Caco-2 (cell line): ENCODE data around the gene SOS1. TPM values are rescaled to one million over a fixed set of nuclear protein-coding genes. Genes with fewer than 3 reads are reported as not detected.

Source experiments
- BruUV-seq: library from RNA; stranded (reverse); fragments of 400-500 nt; replicated peaks from 2 replicates; lab custom pipeline; 2021; lab: Mats Ljungman, UMichigan
- CTCF ChIA-PET: fragments of 300-600 bp; sonication (Branson Sonifier 250); formaldehyde crosslinking; loops from one replicate; lab custom pipeline; 2022; ENCODE audit warnings: antibody characterized with exemption; lab: Charles Lee
- POLR2A ChIA-PET: fragments of 300-600 bp; sonication (Branson Sonifier 250); formaldehyde crosslinking; loops from one replicate; lab custom pipeline; 2022; ENCODE audit warnings: antibody characterized with exemption; lab: Charles Lee
- DNase-seq, 2 experiments: peaks; one replicate each; pipeline versions ENCODE4 v3.0.0 to v3.0.0-alpha.2; 2020 to 2022
- H3K27me3 ChIP-seq: replicated peaks from 2 replicates; pipeline ENCODE4 v1.6.0; 2011; ENCODE audit warnings: low read length; ENCODE audit not compliant: control insufficient read depth, insufficient read depth
- H3K36me3 ChIP-seq: 2 replicates; pipeline ENCODE4 v1.5.1; 2011; ENCODE audit warnings: low read length; ENCODE audit not compliant: control insufficient read depth, insufficient read depth
- H3K4me1 ChIP-seq: fragments of 250-450 bp; sonication (Bioruptor Pico); 2 replicates; pipeline ENCODE4 v1.5.1; 2020; ENCODE audit warnings: mild to moderate bottlenecking
- H3K4me3 ChIP-seq: 2 replicates; pipeline ENCODE4 v1.5.1; 2011; ENCODE audit warnings: low read depth, mild to moderate bottlenecking, control low read depth, low read length
- H3K9me3 ChIP-seq: fragments of 250-450 bp; sonication (Bioruptor Pico); 2 replicates; pipeline ENCODE4 v1.5.1; 2020; ENCODE audit warnings: mild to moderate bottlenecking, moderate library complexity
- H3K27ac Mint-ChIP-seq: one replicate; pipeline ENCODE4 v1.8.0; 2022; ENCODE audit warnings: mixed read lengths; ENCODE audit not compliant: unreplicated experiment
- H3K27me3 Mint-ChIP-seq: one replicate; pipeline ENCODE4 v1.8.0; 2022; ENCODE audit warnings: mixed read lengths; ENCODE audit not compliant: insufficient read depth, unreplicated experiment
- H3K36me3 Mint-ChIP-seq: one replicate; pipeline ENCODE4 v1.8.0; 2022; ENCODE audit warnings: mild to moderate bottlenecking, mixed read lengths; ENCODE audit not compliant: insufficient read depth, unreplicated experiment
- H3K4me1 Mint-ChIP-seq: one replicate; pipeline ENCODE4 v1.8.0; 2022; ENCODE audit warnings: low read depth, mixed read lengths; ENCODE audit not compliant: unreplicated experiment
- H3K4me3 Mint-ChIP-seq: one replicate; pipeline ENCODE4 v1.8.0; 2022; ENCODE audit warnings: mild to moderate bottlenecking, moderate library complexity, mixed read lengths; ENCODE audit not compliant: unreplicated experiment
- H3K9me3 Mint-ChIP-seq: one replicate; pipeline ENCODE4 v1.8.0; 2022; ENCODE audit warnings: mixed read lengths; ENCODE audit not compliant: unreplicated experiment
- CTCF ChIP-seq, 2 experiments: fragments of 200-600 bp in 1 of 2; IDR thresholded peaks; 1 replicate in 1 of 2; 2 replicates in 1 of 2; pipeline versions ENCODE4 v1.5.1 to v1.8.0; 2011 to 2022; ENCODE audit warnings: antibody characterized with exemption in 1 of 2, control low read depth in 1 of 2, inconsistent platforms in 1 of 2, low read depth in 1 of 2, low read length in 1 of 2, mild to moderate bottlenecking in 1 of 2, moderate library complexity in 1 of 2; ENCODE audit not compliant: insufficient read depth in 1 of 2, severe bottlenecking in 1 of 2, unreplicated experiment in 1 of 2
- intact Hi-C: fragments of 100-400 bp; cut with micrococcal nuclease; formaldehyde crosslinking; loops from one replicate; pipeline ENCODE4 v1.10.0; 2022; ENCODE audit not compliant: unreplicated experiment
- total RNA-seq: library from RNA; stranded (reverse); gene quantifications from 2 replicates; pipeline ENCODE4 v1.2.3, GENCODE V29; 2022

SOS1 gene
- total RNA-seq, 1 experiment from 2014 or later = 49.7 TPM

DNA sequence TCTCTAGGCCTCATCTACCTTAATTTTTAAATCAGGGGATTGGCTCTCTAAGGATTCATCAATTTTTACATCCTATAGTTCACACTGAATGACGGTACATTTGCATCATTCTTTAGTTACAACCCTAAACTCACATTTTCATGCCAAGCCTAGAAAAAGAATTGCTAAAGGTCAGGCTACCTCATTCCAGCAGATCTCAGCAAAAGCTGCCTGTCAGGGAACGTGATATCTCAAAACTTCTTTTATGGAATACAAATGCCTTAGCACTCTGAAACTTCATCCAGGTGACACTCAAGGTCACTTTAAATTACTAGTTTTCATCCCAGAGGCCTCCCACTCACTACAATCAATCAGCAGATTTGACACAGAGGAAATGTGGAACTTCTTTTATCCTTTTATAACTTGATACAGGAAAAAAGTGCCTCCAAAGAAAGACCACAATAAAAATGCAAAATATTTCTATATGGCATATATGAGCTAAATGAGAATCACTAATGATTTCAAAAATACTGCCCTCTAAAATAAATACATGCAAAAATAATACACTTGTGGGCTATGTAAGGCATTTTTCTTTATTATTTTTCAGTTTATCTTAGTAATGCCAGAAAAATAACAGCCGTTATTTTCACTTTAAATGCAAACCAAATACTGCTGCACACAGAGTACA, 139.7 kb downstream of the SOS1 start:
- intact Hi-C loops = no loop called here
- no peaks in the 10 kb centered on the region for H3K27me3 Mint-ChIP-seq
- H3K36me3 Mint-ChIP-seq = peaks cover 29% of the 10 kb centered on the region
- Histone ChIP-seq H3K27me3 (no peaks in the 10 kb centered on the region), H3K4me1 (no peaks in the 10 kb centered on the region), H3K36me3 (no peaks in the 10 kb centered on the region), H3K4me3 (no peak overlapping the region), H3K9me3 (no peaks in the 10 kb centered on the region)
- POLR2A ChIA-PET = no interaction called here
- no peak overlapping the region for H3K27ac Mint-ChIP-seq
- no peaks in the 10 kb centered on the region for H3K4me1 Mint-ChIP-seq
- BruUV-seq = no TSS peak
- CTCF ChIA-PET = no interaction called here
- H3K4me3 Mint-ChIP-seq = no peak overlapping the region
- no peak for TF ChIP-seq CTCF (IDR thresholded peaks at IDR 0.05; ENCODE audit: insufficient read depth in 1 of 2, low read depth in 1 of 2, low read length in 1 of 2, severe bottlenecking in 1 of 2, unreplicated experiment in 1 of 2)
- H3K9me3 Mint-ChIP-seq = no peaks in the 10 kb centered on the region
- no peak for DNase-seq

GRCh38 chr2:38978908-38979307, 141.9 kb downstream of the SOS1 start:
- Mint-ChIP-seq H3K4me1 (no peaks in the 10 kb centered on the region), H3K27ac (no peak overlapping the region), H3K27me3 (no peaks in the 10 kb centered on the region), H3K9me3 (no peaks in the 10 kb centered on the region), H3K36me3 (peaks cover 13% of the 10 kb centered on the region), H3K4me3 (no peak overlapping the region)
- no peak overlapping the region for H3K4me3 ChIP-seq
- H3K36me3 ChIP-seq = no peaks in the 10 kb centered on the region
- CTCF ChIA-PET = interaction anchor here (0.6 kb wide), 1 partner anchor 31 kb away, joined by 3 read pairs; no protein-coding TSS in a partner anchor
- POLR2A ChIA-PET = interaction anchor here (0.6 kb wide), 1 partner anchor 227 kb away, joined by 5 read pairs; the partner anchor contains the start of gene SRSF7
- DNase-seq = no peak
- no peaks in the 10 kb centered on the region for H3K9me3 ChIP-seq
- intact Hi-C loops = no loop called here
- no TSS peak for BruUV-seq
- no peak for TF ChIP-seq CTCF (IDR thresholded peaks at IDR 0.05; ENCODE audit: insufficient read depth in 1 of 2, low read depth in 1 of 2, low read length in 1 of 2, severe bottlenecking in 1 of 2, unreplicated experiment in 1 of 2)
- H3K4me1 ChIP-seq = no peaks in the 10 kb centered on the region
- H3K27me3 ChIP-seq = no peaks in the 10 kb centered on the region

- Histone ChIP-seq H3K9me3 (no peaks in the 10 kb centered on the region), H3K4me3 (no peak overlapping the region), H3K27me3 (no peaks in the 10 kb centered on the region), H3K36me3 (no peaks in the 10 kb centered on the region), H3K4me1 (no peaks in the 10 kb centered on the region)
- ChIA-PET CTCF (interaction anchor here (0.6 kb wide), 1 partner anchor 30 kb away, joined by 3 read pairs; no protein-coding TSS in a partner anchor), POLR2A (interaction anchor here (0.6 kb wide), 1 partner anchor 227 kb away, joined by 5 read pairs; the partner anchor contains the start of gene SRSF7)
- Mint-ChIP-seq H3K36me3 (peaks cover 8% of the 10 kb centered on the region), H3K27ac (no peak overlapping the region), H3K4me1 (no peaks in the 10 kb centered on the region), H3K4me3 (no peak overlapping the region), H3K9me3 (no peaks in the 10 kb centered on the region), H3K27me3 (no peaks in the 10 kb centered on the region)
- DNase-seq = no peak
- no peak for TF ChIP-seq CTCF (IDR thresholded peaks at IDR 0.05; ENCODE audit: insufficient read depth in 1 of 2, low read depth in 1 of 2, low read length in 1 of 2, severe bottlenecking in 1 of 2, unreplicated experiment in 1 of 2)
- BruUV-seq = no TSS peak
- intact Hi-C loops = no loop called here
These were observed 142.5 kb downstream of the SOS1 start for GRCh38 chr2:38978296-38978903.
